Measurements from ENCODE around the gene DCAF15.

GRCh38 chr19:13946414-13946813, 5.9 kb upstream of the DCAF15 start:
- TF ChIP-seq CTCF (IDR thresholded peaks at IDR 0.05) (no peak), EZH2 (IDR thresholded peaks at IDR 0.05) (no peak)
